MM.1S (cell line): ENCODE measurements around the gene NUP210.

Experiments
- CTCF ChIP-seq: fragments of 300-600 bp; sonication (generic); IDR thresholded peaks from 2 replicates; pipeline ENCODE4 v1.5.1; 2016; ENCODE audit warnings: antibody characterized with exemption, low read length, mixed read lengths
- EZH2 ChIP-seq: fragments of 300-600 bp; sonication (generic); optimal IDR thresholded peaks from 2 replicates; pipeline ENCODE3; 2017; ENCODE audit warnings: low read depth, mild to moderate bottlenecking, antibody characterized with exemption, low read length, mixed read lengths
- EZH2phosphoT487 ChIP-seq: fragments of 300-600 bp; sonication (generic); IDR thresholded peaks from 2 replicates; pipeline ENCODE4 v1.6.1; 2018; ENCODE audit warnings: antibody characterized with exemption, low read length

- no peak for TF ChIP-seq CTCF
- no peak for TF ChIP-seq EZH2phosphoT487
- no peak for TF ChIP-seq EZH2
Observed at GRCh38 chr3:13268120-13268519, 152.0 kb downstream of the NUP210 start.
